H1 (cell line): Measurements from ENCODE around the gene CISD1. TPM values are rescaled to one million over a fixed set of nuclear protein-coding genes. Genes with fewer than 3 reads are reported as not detected.
"Not testable (repeated sequence)": the region's sequence is repeated elsewhere in the genome, so short reads cannot be mapped to it uniquely, and the experiment has no call there.

ENCODE experiments used
- CTCF ChIA-PET: fragments of 300-600 bp; sonication (Branson Sonifier 250); formaldehyde crosslinking; loops from one replicate; lab custom pipeline; 2021; ENCODE audit not compliant: partially characterized antibody; lab: Charles Lee
- POLR2A ChIA-PET: fragments of 300-600 bp; sonication (Branson Sonifier 250); formaldehyde crosslinking; loops from one replicate; lab custom pipeline; 2021; ENCODE audit warnings: inconsistent platforms; ENCODE audit not compliant: partially characterized antibody; lab: Charles Lee
- DNase-seq, 2 experiments: peaks; one replicate each; pipeline versions ENCODE4 v3.0.0 to v3.0.0-alpha.2; 2010 to 2022; ENCODE audit warnings: low spot score in 2 of 2, low read depth in 1 of 2, mixed read lengths in 1 of 2
- FAIRE-seq: peaks from 2 replicates; lab custom pipeline; 2011; peaks lifted over from hg19 to GRCh38; lab: Jason Lieb, UNC
- H2AFZ ChIP-seq: 2 replicates; pipeline ENCODE4 v1.8.1; 2012; ENCODE audit warnings: low read length, inconsistent platforms
- H2AK5ac ChIP-seq: 2 replicates; pipeline ENCODE4 v1.6.1; 2013; ENCODE audit warnings: low read depth, low read length
- H2BK120ac ChIP-seq: replicated peaks from 2 replicates; pipeline ENCODE3; 2013; ENCODE audit warnings: low read depth, low read length, inconsistent platforms
- H2BK12ac ChIP-seq: 2 replicates; pipeline ENCODE4 v1.6.1; 2013; ENCODE audit warnings: low read depth, low read length
- H2BK15ac ChIP-seq: 2 replicates; pipeline ENCODE4 v1.6.1; 2013; ENCODE audit warnings: low read length
- H2BK20ac ChIP-seq: 2 replicates; pipeline ENCODE4 v1.6.1; 2013; ENCODE audit warnings: low read length
- H2BK5ac ChIP-seq: 2 replicates; pipeline ENCODE4 v1.6.1; 2013; ENCODE audit warnings: low read depth, low read length
- H3K14ac ChIP-seq: 2 replicates; pipeline ENCODE4 v1.6.1; 2013; ENCODE audit warnings: inconsistent platforms; ENCODE audit not compliant: insufficient read length
- H3K18ac ChIP-seq: 2 replicates; pipeline ENCODE4 v1.6.1; 2013; ENCODE audit warnings: low read length; ENCODE audit errors: extremely low read depth
- H3K23ac ChIP-seq: 2 replicates; pipeline ENCODE4 v1.6.1; 2013; ENCODE audit warnings: inconsistent platforms; ENCODE audit not compliant: insufficient read length
- H3K23me2 ChIP-seq: 2 replicates; pipeline ENCODE4 v1.6.1; 2013; ENCODE audit warnings: low read depth, low read length
- H3K27ac ChIP-seq: 2 replicates; pipeline ENCODE4 v1.6.1; 2011; ENCODE audit warnings: low read depth, low read length, inconsistent platforms
- H3K27me3 ChIP-seq, 4 experiments: replicated peaks in 1 of 4; 1 replicate in 1 of 4; 2 replicates in 3 of 4; pipeline versions ENCODE4 v1.6.1 to v1.8.1; 2011 to 2013; ENCODE audit warnings: low read length in 3 of 4, mild to moderate bottlenecking in 3 of 4, inconsistent platforms in 2 of 4, mixed read lengths in 2 of 4, moderate library complexity in 1 of 4; ENCODE audit not compliant: control insufficient read depth in 3 of 4, insufficient read depth in 3 of 4; ENCODE audit errors: extremely low read depth in 1 of 4
- H3K36me3 ChIP-seq, 4 experiments: 2 replicates each; pipeline versions ENCODE4 v1.6.1 to v1.8.1; 2011 to 2013; ENCODE audit warnings: mild to moderate bottlenecking in 4 of 4, low read length in 3 of 4, moderate library complexity in 2 of 4, control low read depth in 1 of 4, inconsistent platforms in 1 of 4; ENCODE audit not compliant: insufficient read depth in 4 of 4, control insufficient read depth in 2 of 4
- H3K4ac ChIP-seq: replicated peaks from 2 replicates; pipeline ENCODE3; 2013; ENCODE audit warnings: low read length, low read depth, mixed read lengths, inconsistent platforms; ENCODE audit not compliant: insufficient read length
- H3K4me1 ChIP-seq, 4 experiments: replicated peaks in 1 of 4; 1 replicate in 1 of 4; 2 replicates in 3 of 4; pipeline versions ENCODE4 v1.6.1 to v1.8.1; 2011 to 2013; ENCODE audit warnings: low read length in 3 of 4, inconsistent platforms in 2 of 4, mixed read lengths in 1 of 4; ENCODE audit not compliant: insufficient read depth in 4 of 4, control insufficient read depth in 3 of 4
- H3K4me2 ChIP-seq, 2 experiments: 2 replicates each; pipeline versions ENCODE4 v1.6.1 to v1.8.1; 2011 to 2013; ENCODE audit warnings: low read depth in 2 of 2, low read length in 2 of 2, control low read depth in 1 of 2, inconsistent platforms in 1 of 2, mild to moderate bottlenecking in 1 of 2; ENCODE audit not compliant: insufficient read depth in 1 of 2
- H3K4me3 ChIP-seq, 4 experiments: fragments of 200-600, 300-600 bp in 1 of 4; sonication (generic), shearing (Covaris generic), sonication (Bioruptor Twin) in 1 of 4; 2 replicates each; pipeline versions ENCODE4 v1.5.1 to v1.8.1; 2011 to 2016; ENCODE audit warnings: low read length in 4 of 4, low read depth in 3 of 4, control low read depth in 2 of 4, inconsistent platforms in 2 of 4, mild to moderate bottlenecking in 2 of 4, mixed read lengths in 1 of 4, moderate library complexity in 1 of 4; ENCODE audit not compliant: insufficient read depth in 2 of 4; ENCODE audit errors: extremely low read depth in 1 of 4
- H3K56ac ChIP-seq: replicated peaks from 2 replicates; pipeline ENCODE3; 2013; ENCODE audit warnings: low read depth, mild to moderate bottlenecking, mixed read lengths, low read length, inconsistent platforms; ENCODE audit not compliant: insufficient read length
- H3K79me1 ChIP-seq: 2 replicates; pipeline ENCODE4 v1.6.1; 2013; ENCODE audit warnings: low read depth, low read length, control low read depth
- H3K79me2 ChIP-seq, 2 experiments: 2 replicates each; pipeline versions ENCODE4 v1.6.1 to v1.8.1; 2012 to 2013; ENCODE audit warnings: low read length in 2 of 2, mild to moderate bottlenecking in 2 of 2, inconsistent platforms in 1 of 2; ENCODE audit not compliant: insufficient read depth in 2 of 2, control insufficient read depth in 1 of 2
- H3K9ac ChIP-seq, 4 experiments: replicated peaks in 1 of 4; 1 replicate in 1 of 4; 2 replicates in 3 of 4; pipeline versions ENCODE4 v1.6.1 to v1.8.1; 2011 to 2013; ENCODE audit warnings: low read depth in 3 of 4, low read length in 3 of 4, control low read depth in 2 of 4, mild to moderate bottlenecking in 2 of 4, moderate library complexity in 2 of 4, inconsistent platforms in 1 of 4; ENCODE audit errors: extremely low read depth in 1 of 4
- H3K9me3 ChIP-seq, 2 experiments: 2 replicates each; pipeline versions ENCODE4 v1.6.1 to v1.8.1; 2012 to 2013; ENCODE audit warnings: mild to moderate bottlenecking in 2 of 2, moderate library complexity in 2 of 2, control low read depth in 1 of 2, inconsistent platforms in 1 of 2, low read depth in 1 of 2, low read length in 1 of 2, mixed read lengths in 1 of 2; ENCODE audit not compliant: insufficient read depth in 2 of 2
- H4K20me1 ChIP-seq, 2 experiments: replicated peaks in 1 of 2; 2 replicates each; pipeline versions ENCODE3 to v1.8.1; 2011 to 2013; ENCODE audit warnings: inconsistent platforms in 2 of 2, low read length in 2 of 2, mild to moderate bottlenecking in 1 of 2; ENCODE audit not compliant: insufficient read depth in 2 of 2, control insufficient read depth in 1 of 2
- H4K5ac ChIP-seq: 2 replicates; pipeline ENCODE4 v1.6.1; 2013; ENCODE audit warnings: low read length, low read depth, mixed read lengths, inconsistent platforms; ENCODE audit not compliant: insufficient read length
- H4K8ac ChIP-seq: 2 replicates; pipeline ENCODE4 v1.8.0; 2013; ENCODE audit warnings: mild to moderate bottlenecking, moderate library complexity, low read length, inconsistent platforms; ENCODE audit not compliant: insufficient read depth; ENCODE audit errors: extremely low read depth
- H4K91ac ChIP-seq: replicated peaks from 2 replicates; pipeline ENCODE3; 2013; ENCODE audit warnings: low read length, mixed read lengths, inconsistent platforms; ENCODE audit not compliant: insufficient read length
- CEBPB ChIP-seq: IDR thresholded peaks from 2 replicates; pipeline ENCODE4 v1.6.1; 2012; ENCODE audit warnings: low read depth, low read length
- EP300 ChIP-seq, 2 experiments: IDR thresholded peaks; 1 replicate in 1 of 2; 2 replicates in 1 of 2; pipeline ENCODE4 v1.6.1; 2011 to 2012; ENCODE audit warnings: low read depth in 2 of 2, low read length in 2 of 2, mild to moderate bottlenecking in 2 of 2, borderline replicate concordance in 1 of 2, inconsistent platforms in 1 of 2, moderate library complexity in 1 of 2
- POLR2AphosphoS5 ChIP-seq: IDR thresholded peaks from 2 replicates; pipeline ENCODE4 v1.6.1; 2011; ENCODE audit warnings: low read depth, low read length
- SP1 ChIP-seq: IDR thresholded peaks from 2 replicates; pipeline ENCODE4 v1.6.1; 2011; ENCODE audit warnings: low read depth, low read length
- TCF12 ChIP-seq: IDR thresholded peaks from 2 replicates; pipeline ENCODE4 v1.6.1; 2011; ENCODE audit warnings: low read depth, mild to moderate bottlenecking, low read length
- TEAD4 ChIP-seq: IDR thresholded peaks from 2 replicates; pipeline ENCODE4 v1.6.1; 2012; ENCODE audit warnings: low read depth, low read length, inconsistent platforms, mixed read lengths
- WGBS, 2 experiments: shearing (Covaris generic) in 1 of 2; methylation state at CpG; one replicate each; pipeline versions ENCODE4 v1.1.6 to v1.1.7; 2013 to 2015; ENCODE audit warnings: low lambda C conversion rate in 2 of 2, mixed read lengths in 2 of 2, inconsistent platforms in 1 of 2, low coverage in 1 of 2, missing lambda C conversion rate in 1 of 2; ENCODE audit not compliant: insufficient replicate concordance in 2 of 2, insufficient coverage in 1 of 2, insufficient read length in 1 of 2; ENCODE audit errors: extremely low coverage in 1 of 2, missing lambda C conversion rate in 1 of 2; 5-methylcytosine and 5-hydroxymethylcytosine counted together
- polyA plus RNA-seq, 7 experiments: library from polyadenylated mRNA; depleted of rRNA in 3 of 7; stranded (reverse) in 5 of 7; unstranded in 2 of 7; fragments of >200 nt in 5 of 7; fragments of 200-250 nt in 2 of 7; gene quantifications; 1 replicate in 5 of 7; 2 replicates in 1 of 7; 4 replicates in 1 of 7; pipeline versions ENCODE4 v1.2.1 to v1.2.3, GENCODE V29; 2011 to 2013; ENCODE audit warnings: missing spikeins in 2 of 7, mixed read lengths in 2 of 7
- total RNA-seq: library from RNA; stranded (reverse); fragmentation: NEBNext Ultra II Directional; extraction: Animal tissue kit (Norgen Biotek cat#: 25700); gene quantifications from 2 replicates; pipeline ENCODE4 v1.2.1, GENCODE V29; 2021

CISD1 gene
- total and polyA plus RNA-seq, 2 of the 8 experiments (the other 6 are each of a cell fraction or from before 2014, with no cell fraction given) = 22.6 to 43.2 TPM

- H2BK5ac ChIP-seq, H2AK5ac ChIP-seq, H3K4me1 ChIP-seq, H4K8ac ChIP-seq, H3K36me3 ChIP-seq, H2BK120ac ChIP-seq, H3K4me2 ChIP-seq, DNase-seq, H2BK15ac ChIP-seq, CTCF ChIA-PET, H2AFZ ChIP-seq, H3K27me3 ChIP-seq, FAIRE-seq, H4K5ac ChIP-seq, H3K56ac ChIP-seq, H3K79me1 ChIP-seq, H2BK20ac ChIP-seq, POLR2A ChIA-PET, H3K23ac ChIP-seq, H4K91ac ChIP-seq, H3K4me3 ChIP-seq, H4K20me1 ChIP-seq, H3K14ac ChIP-seq, H3K4ac ChIP-seq, H3K27ac ChIP-seq, H3K18ac ChIP-seq, H3K9ac ChIP-seq, H3K23me2 ChIP-seq, H2BK12ac ChIP-seq: not testable (repeated sequence)
- Histone ChIP-seq H3K79me2 (peaks cover 0 to 13% of the 10 kb centered on the region in 2 experiments; a peak in 1 of 4 replicates), H3K9me3 (peaks cover 9 to 15% of the 10 kb centered on the region in 2 experiments)
- TF ChIP-seq CEBPB = peak; percentile 51; the same call in 1 of the 2 replicates
- TF ChIP-seq TEAD4 = peak; percentile 69; the same call in 1 of the 2 replicates
- TF ChIP-seq POLR2AphosphoS5 = 0 out of 2 replicates have a peak, but pooled peaks have one; percentile 21
- peak; percentile 52; the same call in 1 of the 2 replicates for TF ChIP-seq SP1
- peak in 1 of 2 experiments; percentile 94; a peak in 1 of 3 replicates for TF ChIP-seq EP300 (IDR thresholded peaks at IDR 0.05; ENCODE audit: borderline replicate concordance in 1 of 2, low read depth in 2 of 2, low read length in 2 of 2)
- TF ChIP-seq TCF12 = 0 out of 2 replicates have a peak, but pooled peaks have one; percentile 63
- WGBS, 2 experiments = 82% methylated on average over 7 of the region's 7 CpGs; no CpG with 5 or more reads in 1 of the 2 experiments
These were observed 12.8 kb upstream of the CISD1 start for GRCh38 chr10:58256013-58256780.
